Activated CD4-positive, alpha-beta T cell treated with anti-CD3 and anti-CD28 coated beads for 48 hours (primary cell): ENCODE measurements around the gene DNAH10.
"Not testable (repeated sequence)": the region's sequence is repeated elsewhere in the genome, so short reads cannot be mapped to it uniquely, and the experiment has no call there.

ENCODE experiments used
- DNase-seq: peaks from one replicate; pipeline ENCODE4 v3.0.0-alpha.2; 2020

Gene DNAH10

DNA sequence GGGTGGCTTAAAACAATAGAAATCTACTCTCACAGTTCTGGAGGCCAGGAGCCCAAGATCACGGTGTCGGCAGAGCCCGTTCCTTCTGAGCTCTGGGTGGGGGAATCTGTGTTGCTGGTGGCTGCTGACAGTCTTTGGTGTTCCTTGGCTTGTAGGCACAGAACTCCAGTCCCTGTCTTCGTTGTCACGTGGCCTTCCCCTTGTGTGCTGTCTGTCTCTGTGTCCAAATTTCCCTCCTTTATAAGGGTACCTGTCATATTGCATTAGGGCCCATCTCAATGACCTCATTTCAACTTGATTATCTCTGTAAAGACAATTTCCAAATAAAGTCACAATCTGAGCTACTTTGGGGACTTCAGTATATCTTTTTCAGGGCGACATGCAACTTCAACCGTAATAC lies 128.9 kb downstream of the DNAH10 start:
- no peak for DNase-seq

DNA sequence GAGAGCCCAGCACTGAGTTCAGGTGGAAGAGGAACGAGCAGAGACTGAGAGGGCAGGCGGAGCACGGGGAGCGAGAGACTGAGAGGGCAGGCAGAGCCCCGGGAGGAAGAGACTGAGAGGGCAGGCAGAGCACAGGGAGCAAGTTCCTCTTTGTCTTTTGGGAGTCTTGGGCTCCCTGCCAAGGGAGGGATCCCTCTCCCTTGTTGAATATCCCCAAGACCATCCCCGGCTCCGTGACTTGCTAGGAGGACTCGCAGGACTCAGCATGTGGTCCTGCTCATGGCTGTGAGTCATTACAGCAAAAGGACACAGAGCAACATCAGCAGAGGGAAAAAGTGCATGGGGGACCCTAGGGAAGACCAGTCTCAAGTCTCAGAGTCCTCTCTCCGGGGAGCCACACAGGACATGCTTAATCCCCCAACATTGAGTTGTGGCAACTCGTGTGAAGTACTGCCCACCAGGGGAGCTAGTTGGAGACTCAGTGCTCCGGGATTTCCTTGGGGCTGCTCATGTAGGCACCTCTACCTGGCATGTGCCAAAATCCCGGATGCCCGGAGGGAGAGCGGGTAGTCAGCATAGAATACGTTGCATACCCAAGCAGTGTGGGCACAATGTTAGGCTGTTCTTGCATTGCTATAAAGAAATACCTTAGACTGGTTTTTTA lies 129.5 kb downstream of the DNAH10 start:
- DNase-seq = no peak

DNA sequence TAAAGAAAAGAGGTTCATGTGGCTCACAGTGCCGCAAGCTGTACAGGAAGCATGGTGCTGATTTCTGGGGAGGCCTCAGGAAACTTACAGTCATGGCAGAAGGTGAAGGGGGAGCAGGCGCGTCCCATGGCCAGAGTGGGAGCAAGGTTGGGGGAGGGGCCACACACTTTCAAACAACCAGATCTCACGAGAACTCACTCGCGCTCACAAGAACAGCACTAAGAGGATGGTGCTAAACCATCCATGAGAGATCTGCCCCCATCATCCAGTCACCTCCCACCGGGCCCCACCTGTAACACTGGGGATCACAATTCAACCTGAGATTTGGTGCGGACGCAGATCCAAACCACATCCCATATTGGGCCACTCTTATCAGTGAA lies 130.1 kb downstream of the DNAH10 start:
- no peak for DNase-seq

DNA sequence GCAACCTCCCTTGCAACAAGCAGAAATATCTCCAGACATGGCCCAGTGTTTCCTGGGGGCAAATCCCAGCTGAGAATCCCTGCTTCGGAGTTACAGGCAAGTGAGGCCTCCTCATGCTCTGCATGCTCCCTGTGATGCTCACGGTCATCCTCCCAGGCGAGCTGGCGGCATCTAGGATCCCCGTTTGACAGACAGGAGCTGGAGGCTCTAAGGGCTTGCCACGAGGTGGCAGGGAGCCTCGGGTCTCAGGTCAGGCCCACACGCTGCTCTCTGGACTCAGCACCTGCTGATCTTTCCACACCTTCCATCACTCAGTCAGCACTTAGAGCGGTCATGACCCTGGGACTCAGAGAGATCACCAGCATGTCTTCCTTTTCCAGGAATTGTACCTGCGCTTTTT lies 130.8 kb downstream of the DNAH10 start:
- DNase-seq = no peak

DNA sequence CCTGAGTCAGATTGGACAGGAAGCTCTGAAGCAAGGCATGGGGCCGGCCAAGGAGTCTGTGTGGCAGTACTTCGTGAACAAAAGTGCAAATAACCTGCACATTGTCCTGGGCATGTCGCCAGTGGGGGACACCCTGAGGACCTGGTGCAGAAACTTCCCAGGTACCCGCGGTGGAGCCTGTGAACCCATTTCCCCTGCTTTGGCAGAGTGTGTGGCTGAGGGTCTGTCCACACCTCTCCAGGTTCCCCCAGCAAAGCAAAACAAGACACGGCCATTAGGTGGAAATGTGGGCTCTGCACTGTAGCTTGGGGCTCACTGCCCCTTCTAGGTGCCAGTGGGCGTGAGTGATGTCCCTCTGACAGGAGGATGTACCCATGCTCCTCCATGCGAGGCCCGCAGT lies 131.2 kb downstream of the DNAH10 start:
- no peak for DNase-seq

DNA sequence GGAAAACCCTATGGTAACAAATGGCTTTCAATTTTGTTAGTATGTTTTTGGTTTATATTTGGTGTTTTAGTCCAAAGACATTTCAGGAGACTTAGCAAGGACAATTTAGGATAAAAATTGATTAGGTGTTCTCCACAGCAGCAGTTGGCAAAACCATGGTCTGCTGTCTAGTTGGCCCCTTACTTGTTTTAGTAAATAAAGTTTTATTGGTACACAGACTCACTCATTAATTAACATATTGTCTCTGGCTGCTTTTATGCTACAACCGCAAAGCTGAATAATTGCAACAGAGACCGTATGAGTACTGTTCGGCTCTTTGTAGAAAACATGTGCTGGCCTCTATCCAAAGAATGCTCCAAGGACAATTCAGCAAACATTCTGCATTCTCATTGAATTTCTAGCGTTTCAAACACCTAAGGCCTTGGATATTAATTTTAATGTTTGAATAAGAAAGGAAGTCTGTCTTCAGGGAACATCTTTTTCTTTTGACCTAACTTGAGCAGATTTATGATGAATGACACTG lies 132.8 kb downstream of the DNAH10 start:
- no peak for DNase-seq

DNA sequence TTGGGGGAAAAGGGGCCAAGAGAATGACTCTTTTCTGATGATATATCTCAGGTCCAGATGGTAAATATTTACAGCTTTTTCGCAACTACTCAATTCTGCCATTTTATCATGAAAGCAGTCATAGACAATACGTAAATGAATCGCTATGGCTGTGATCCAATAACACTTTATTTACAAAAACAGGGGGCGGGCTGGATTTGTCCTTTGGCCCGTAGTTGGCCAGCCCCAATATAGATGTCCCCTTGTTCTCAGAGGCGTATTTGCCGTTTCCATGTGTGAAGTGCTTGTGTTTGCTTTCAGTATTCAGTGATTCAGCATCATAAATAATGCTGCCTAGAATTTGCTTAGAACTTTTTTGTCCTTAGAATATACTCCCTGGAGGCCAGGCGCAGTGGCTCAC lies 133.3 kb downstream of the DNAH10 start:
- DNase-seq = no peak

DNA sequence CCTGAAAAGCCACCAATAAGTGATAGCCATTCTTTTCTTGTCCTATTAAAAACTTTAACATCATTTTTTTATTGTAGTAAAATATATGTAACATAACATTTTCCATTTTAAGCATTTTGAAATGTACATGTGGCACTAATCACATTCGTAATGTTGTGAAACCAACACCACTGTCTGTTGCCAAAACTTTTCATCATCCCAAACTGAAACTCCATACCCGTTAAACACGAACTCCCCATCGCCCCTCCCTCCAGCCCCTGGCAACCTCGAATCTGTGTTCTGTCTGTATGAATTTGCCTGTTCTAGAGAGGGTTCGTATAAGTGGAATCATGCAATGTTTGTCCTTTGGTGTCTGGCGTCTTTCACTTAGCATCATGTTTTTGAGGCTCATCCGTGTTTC lies 134.7 kb downstream of the DNAH10 start:
- DNase-seq = no peak

DNA sequence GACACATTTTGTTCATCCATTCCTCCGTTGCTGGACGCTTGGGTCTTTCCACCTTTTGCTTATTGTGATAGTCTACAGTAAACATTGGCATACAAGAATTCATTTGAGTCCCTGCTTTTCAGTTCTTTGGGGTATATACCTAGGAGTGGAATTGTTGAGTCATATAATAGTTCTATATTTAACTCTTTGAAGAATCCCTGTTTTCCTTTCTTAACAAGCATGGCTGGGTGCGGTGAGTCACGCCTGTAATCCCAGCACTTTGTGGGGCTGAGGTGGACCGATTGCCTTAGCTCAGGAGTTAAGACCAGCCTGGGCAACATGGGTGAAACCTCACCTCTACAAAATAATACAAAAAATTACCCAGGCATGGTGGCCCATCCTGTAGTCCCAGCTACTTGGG lies 135.1 kb downstream of the DNAH10 start:
- DNase-seq = no peak

DNA sequence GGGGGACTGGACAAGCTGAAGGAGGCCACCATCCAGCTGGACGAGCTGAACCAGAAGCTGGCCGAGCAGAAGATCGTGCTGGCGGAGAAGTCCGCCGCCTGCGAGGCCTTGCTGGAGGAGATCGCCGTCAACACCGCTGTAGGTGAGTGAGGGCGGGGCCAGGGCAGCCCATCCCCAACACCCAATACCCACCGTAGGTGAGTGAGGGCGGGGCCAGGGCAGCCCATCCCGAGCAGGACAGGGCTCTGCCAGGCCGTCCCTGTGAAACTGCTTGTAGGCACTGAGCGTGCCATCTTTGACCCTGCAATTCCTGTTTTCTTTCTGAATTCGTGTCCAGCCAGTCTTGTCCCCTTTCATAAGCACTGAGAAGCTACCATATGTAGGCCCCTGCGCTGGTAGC lies 136.6 kb downstream of the DNAH10 start:
- no peak for DNase-seq

DNA sequence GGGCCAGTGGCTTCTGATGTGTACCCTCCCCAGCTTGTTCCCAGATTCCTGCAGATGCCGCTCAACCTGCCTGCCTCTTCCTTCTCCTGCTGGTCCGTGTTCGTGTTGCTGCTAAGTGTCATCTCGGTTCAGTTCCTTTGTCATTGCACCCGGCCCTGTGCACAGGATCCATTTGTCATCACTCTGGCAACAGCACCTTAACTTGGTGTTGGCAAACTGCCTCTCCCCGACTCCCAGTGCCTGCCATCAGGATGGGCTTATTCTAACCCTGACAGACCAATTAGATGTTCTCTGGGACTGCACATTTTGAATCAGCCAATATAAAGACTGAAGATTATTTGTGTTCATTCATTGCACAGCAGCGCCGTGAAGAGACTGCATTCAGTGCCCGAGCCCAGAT lies 137.3 kb downstream of the DNAH10 start:
- DNase-seq = no peak

DNA sequence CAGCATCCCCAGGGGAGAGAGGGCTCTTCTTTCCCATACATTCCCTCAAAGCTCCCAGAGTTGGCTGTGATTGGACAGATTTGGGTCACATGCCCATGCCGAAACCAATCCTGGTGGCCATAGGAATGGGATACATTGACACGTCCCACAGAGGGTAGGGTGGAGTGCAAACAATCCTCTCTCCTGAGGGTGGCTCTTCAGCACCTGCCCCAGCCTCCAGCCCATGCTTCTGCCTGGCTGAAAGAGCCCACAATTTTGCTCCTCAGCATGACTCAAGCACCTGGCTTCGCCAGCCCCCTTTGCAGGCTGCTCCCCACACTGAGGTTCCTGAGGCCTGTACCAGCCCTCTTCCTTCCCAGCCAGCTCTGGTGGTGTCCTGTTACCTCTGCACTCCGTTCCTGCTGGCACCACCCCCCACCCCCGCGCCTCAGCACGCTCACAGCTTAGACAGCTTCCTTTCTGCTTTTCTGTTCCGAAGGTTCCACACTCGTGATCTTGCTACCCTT lies 138.8 kb downstream of the DNAH10 start:
- peak; percentile 47 for DNase-seq

DNA sequence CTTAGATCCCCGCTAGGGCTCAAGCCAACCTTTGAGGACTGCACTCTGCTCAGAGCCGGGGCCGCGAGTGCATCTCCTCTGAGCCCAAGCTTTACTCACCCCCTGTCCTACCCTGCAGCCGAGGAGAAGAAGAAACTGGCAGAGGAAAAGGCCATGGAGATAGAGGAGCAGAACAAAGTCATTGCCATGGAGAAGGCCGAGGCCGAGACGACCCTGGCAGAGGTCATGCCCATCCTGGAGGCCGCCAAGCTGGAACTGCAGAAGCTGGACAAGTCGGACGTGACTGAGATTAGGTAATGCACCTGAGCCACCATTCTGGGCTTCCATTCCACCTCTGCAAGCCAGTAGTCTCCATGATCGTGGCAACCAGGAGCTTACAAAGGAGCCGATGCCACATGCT lies 140.7 kb downstream of the DNAH10 start:
- DNase-seq = no peak

DNA sequence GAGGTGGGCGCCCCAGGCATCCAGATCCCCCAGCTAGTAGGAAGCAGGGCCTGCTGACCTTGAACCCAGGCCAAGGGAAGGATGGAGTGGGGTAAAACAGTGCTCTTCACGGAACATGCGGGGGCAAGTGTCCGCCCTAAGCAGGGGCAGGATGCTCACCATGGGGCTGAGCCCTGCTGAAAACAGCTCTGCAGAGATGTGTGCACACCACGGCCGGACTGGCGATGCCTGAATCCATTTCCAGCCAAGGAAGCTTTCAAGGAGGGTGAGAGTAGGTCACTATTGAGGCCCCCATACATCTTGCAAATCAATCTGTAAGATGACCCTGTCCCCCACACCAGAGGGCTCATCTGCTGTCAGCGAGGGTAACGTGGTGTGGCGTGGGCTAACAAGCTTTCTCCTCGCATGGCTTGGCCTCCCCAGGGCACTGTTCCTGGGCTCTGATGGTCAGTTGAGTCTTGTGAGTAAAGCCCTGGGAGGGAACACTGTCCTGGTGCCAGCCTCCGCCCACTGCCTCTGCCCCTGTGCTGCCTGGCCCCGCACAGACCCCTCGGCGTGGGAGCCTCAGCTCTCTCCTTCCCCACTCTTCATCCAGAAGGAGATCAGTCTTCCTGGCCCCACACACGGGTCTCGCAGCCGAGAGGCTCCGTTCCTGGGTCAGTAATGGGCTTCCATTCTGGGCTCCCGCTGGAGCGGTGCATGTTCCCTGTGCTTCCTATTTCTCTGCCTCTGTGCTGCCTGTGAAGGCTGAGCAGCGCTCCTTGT lies 141.4 kb downstream of the DNAH10 start:
- DNase-seq = no peak

DNA sequence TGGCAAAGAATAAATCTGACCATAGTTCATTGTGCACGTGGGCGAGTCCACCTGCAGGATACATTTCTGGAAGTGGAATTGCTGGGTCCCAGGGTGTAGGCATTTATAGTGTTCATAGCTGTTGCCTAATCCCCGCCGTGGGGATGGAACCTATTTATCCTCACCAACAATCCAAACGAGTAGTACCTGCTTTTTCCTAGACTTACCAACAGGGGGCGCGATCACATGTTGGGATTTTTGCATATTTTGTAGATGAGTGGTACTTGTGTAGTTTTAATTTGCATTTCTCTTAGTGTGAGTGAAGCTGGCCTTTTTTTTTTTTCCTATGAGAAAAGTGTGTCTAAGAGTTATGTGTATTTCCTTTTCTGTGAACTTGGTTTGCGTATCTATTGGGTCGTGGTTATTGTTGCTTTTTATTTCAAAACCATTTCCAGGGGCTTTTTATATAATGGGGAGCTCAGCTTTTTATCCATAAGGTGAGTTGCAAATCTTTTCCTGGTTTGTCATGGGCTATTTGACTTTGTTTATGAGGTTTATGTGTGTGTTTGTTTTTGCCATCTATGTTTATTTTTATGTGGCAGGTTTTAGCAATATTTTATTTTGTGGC lies 143.3 kb downstream of the DNAH10 start:
- peak; percentile 77 for DNase-seq

DNA sequence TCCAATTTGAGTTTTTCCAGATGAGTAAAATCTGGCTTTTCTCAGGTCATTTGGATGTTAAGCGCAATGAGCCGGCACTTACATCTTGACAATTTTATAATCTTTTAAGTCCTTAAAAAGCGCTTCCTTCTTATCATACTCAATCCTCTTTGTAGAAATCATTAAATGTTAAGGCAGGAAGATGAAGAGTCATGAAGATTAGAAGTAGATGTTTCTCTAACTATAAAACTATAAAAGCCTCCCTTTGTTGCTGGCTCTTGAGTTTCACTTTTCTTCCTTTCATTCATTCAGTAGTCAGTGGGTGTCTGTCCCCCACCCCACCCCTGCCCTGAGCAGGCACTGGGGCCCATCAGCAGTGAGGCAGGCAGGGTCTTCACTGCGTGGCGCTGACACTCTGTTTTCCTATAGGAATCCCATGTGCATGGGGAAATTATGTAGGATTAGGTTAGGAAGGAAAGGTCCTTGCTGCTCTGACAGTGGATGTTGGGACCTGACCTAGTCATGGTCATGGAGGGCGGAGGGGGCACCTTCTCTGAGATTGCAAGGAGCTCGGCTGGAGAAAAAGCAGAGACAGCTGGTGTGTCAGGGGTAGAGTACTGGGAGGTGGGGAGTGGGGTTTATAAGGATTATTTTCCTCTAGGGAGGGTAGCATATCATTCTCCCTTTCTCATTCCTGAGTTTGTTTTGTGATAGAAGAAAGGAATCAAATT lies 144.8 kb downstream of the DNAH10 start:
- no peak for DNase-seq

DNA sequence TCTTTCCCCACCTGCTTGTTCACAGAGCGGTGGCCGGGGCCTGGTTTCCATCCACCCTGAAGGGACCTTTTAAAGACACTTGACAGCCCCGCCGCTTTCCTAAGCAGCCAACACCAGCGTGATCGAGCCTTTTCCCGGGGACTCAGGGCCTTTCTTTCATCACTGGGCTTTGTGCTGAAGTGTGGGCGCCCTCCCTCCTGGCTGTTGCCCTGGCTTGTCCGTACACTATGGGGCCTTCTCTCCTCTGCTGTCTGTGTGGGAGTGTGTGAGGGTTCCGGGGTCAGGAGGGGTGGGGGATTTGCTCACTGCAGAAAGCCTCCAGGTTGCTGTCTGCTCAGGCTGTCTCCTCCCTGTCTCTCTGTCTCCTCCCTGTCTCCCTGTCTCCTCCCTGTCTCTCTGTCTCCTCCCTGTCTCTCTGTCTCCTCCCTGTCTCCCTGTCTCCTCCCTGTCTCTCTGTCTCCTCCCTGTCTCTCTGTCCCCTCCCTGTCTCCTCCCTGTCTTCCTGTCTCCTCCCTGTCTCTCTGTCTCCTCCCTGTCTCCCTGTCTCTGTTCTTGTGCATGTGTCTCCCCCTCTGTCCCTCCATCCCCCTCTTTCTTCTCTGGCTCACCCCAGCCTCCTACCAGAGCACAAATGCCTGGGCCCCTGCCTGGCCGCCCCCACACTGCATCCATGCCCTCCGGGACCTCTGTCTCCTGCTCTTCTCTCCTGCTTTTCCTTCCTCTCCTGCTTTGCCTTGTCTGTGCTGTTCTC lies 145.8 kb downstream of the DNAH10 start:
- no peak for DNase-seq

DNA sequence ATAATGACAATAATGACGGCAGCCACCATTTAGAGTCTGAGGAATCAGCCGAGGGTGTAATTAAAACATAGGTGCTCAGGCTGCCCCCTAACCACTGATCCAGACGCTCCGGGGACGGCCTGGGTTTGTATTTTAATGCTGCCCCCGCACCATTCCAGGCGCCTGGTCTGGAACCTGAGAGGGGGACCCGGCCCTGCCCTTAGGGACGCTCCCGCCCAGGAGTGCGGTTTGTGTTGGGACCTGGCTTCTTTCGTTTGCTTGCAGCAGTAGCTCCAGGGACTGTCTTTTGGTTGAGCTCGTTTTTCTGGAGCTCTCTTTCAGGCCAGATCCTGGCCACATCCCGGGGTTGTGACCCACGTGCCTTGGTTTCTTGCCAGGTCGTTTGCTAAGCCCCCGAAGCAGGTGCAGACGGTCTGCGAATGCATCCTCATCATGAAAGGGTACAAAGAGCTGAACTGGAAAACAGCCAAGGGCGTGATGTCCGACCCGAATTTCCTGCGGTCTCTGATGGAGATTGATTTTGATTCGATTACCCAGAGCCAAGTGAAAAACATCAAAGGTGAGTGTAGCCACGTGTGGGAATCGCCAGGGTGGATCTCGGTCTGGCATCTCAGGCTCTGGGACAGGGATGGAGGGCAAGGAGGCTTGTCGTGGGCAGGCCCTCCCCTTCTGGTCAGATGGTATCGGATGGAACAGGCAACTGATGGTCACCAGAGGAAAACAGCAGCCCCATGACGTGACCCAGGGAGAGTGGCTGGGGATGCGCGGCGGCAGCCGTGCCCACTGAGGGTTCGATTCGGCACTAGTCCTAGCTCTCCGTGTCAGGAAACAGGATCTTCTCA lies 147.0 kb downstream of the DNAH10 start:
- no peak for DNase-seq

DNA sequence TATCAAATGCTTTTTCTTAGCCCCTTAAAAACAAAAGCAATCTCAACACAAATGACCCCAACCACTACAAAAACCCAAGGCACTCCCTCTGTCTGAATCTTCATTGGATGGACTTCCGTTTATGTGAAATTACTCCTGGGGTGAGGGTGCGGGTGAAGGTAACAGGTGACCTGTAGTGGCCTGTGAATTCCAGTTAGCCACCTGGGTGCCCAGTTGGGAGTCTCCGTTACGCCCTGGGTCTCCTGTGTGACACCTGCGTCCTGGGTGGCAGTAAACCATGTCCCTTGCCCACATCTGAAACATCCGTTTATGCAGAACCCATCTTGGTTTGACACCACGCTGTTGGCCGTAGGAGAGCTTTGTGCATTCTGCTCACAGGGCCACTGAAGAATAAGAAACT lies 148.0 kb downstream of the DNAH10 start:
- DNase-seq = no peak

DNA sequence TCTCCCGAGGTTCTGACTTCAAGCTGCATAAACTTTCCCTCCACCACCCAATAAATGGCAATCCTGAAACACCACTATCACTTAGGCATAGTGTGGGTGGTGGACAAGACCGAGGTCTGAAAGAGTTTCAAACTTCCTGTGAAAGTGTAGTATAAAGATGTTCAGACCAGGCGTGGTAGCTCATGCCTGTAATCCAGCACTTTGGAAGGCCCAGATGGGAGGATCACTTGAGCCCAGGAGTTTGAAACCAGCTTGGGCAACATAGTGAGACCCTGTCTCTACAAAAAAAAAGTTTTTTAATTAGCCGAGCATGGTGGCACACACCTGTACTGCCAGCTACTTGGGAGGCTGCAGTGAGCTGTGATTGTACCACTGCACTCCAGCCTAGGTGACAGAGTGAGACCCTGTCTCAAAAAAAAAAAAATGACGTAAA lies 148.7 kb downstream of the DNAH10 start:
- peak; percentile 16 for DNase-seq

DNA sequence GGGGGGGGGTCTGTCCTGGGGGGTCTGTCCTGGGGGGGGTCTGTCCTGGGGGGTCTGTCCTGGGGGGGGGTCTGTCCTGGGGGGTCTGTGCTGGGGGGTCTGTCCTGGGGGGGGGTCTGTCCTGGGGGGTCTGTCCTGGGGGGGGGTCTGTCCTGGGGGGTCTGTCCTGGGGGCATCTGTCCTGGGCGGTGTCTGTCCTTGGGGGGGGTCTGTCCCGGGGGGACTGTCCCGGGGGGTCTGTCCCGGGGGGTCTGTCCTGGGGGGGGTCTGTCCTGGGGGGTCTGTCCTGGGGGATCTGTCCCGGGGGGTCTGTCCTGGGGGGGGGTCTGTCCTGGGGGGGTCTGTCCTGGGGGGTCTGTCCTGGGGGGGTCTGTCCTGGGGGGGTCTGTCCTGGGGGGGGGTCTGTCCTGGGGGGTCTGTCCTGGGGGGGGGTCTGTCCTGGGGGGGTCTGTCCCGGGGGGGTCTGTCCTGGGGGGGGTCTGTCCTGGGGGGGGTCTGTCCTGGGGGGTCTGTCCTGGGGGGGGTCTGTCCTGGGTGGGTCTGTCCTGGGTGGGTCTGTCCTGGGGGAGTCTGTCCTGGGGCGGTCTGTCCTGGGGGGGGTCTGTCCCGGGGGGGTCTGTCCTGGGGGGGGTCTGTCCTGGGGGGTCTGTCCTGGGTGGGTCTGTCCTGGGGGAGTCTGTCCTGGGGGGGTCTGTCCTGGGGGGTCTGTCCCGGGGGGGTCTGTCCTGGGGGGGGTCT lies 149.7 kb downstream of the DNAH10 start:
- not testable (repeated sequence) for DNase-seq
